ENCODE data around the gene B4GALNT1.
"Not testable (repeated sequence)": the region's sequence is repeated elsewhere in the genome, so short reads cannot be mapped to it uniquely, and the experiment has no call there.

DNA sequence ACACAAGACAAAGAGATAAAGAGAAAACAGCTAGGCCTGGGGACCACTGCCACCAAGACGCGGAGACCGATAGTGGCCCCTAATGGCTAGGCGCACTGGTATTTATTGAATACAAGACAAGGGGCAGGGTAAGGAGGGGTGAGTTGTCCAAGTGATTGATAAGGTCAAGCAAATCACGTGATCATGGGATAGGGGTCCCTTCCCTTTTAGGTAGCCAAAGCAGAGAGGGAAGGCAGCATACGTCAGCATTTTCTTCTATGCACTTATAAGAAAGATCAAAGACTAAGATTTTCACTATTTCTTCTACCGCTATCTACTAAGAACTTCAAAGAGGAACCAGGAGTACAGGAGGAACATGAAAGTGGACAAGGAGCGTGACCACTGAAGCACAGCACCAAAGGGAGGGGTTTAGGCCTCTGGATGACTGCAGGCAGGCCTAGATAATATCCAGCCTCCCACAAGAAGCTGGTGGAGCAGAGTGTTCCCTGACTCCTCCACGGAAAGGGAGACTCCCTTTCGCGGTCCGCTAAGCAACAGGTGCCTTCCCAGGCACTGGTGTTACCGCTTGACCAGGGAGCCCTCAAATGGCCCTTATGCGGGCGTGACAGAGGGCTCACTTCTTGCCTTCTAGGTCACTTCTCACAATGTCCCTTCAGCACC is 43.9 kb downstream of the B4GALNT1 start:
- not testable (repeated sequence) for TF ChIP-seq RXRA (IDR thresholded peaks at IDR 0.05); CTCF (IDR thresholded peaks at IDR 0.05; ENCODE audit: low read depth, low read length, missing input control); HNF4G (IDR thresholded peaks at IDR 0.05); RAD21 (IDR thresholded peaks at IDR 0.05); MAX (IDR thresholded peaks at IDR 0.05); EGR1 (IDR thresholded peaks at IDR 0.05; ENCODE audit: low read depth in 2 of 2); REST (IDR thresholded peaks at IDR 0.05); SP1 (IDR thresholded peaks at IDR 0.05); TAF1 (conservative IDR thresholded peaks at IDR 0.05); YY1 (IDR thresholded peaks at IDR 0.05); GABPA (IDR thresholded peaks at IDR 0.05 in 1 of 2, conservative IDR thresholded peaks at IDR 0.05 in 1 of 2)

Data from liver (tissue), 3 donors.